ENCODE measurements around the gene PKIB. TPM values are rescaled to one million over a fixed set of nuclear protein-coding genes. Genes with fewer than 3 reads are reported as not detected.

Gene PKIB
- total RNA-seq, 2 donors from 2014 or later = 46.0 to 56.1 TPM

DNA sequence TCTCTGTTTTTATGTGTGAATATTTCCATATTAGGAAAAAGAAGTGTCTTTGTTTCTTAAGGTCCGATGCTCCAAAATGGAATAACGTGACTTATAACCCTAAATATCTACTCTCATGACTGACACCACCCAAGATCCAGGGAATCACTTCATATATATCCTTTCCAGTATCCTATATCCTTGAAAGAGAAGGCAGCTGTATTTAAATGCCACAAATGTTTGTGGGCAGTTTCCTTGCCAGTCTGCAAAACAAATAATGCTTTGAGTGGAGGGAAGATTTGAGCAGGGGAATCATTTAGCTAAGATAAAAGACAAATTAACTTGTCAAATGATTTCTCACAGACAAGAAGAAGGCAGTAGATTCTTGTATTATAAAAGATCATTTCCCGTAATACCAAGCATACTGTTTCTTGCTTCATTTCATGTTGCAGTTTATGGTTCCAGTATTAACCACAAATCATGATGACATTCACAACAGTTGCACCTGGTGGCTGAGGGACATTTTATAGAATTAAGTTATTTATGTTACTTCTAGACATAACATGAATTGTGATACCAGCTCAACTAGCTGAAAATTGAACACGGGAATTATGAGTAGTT is 139.3 kb downstream of the PKIB start:
- peaks cover 35% of the 10 kb centered on the region for H3K9me3 Mint-ChIP-seq
- H3K36me3 ChIP-seq (ENCODE audit: control insufficient read depth, insufficient read depth, low read length) = no peaks in the 10 kb centered on the region
- peaks cover 6% of the 10 kb centered on the region for H3K36me3 Mint-ChIP-seq (ENCODE audit: low read depth)
- no peak for DNase-seq
- WGBS, 2 experiments (ENCODE audit: insufficient coverage in 1 of 2, insufficient read length in 1 of 2) = 99% methylated on average over 3 of the region's 4 CpGs; no CpG with 5 or more reads in 1 of the 2 experiments
- H3K4me1 ChIP-seq (ENCODE audit: control insufficient read depth, insufficient read depth, low read length) = no peaks in the 10 kb centered on the region
- no peak overlapping the region for H3K27ac Mint-ChIP-seq
- no peak overlapping the region for H3K9ac ChIP-seq (ENCODE audit: extremely low read depth, low read length, poor library complexity, severe bottlenecking)
- H3K27me3 Mint-ChIP-seq (ENCODE audit: insufficient read depth) = peaks cover 58% of the 10 kb centered on the region
- H3K4me3 ChIP-seq (ENCODE audit: low read length) = peak overlapping the region; percentile 66
- no peaks in the 10 kb centered on the region for H3K27me3 ChIP-seq (ENCODE audit: control insufficient read depth, insufficient read depth, low read length, poor library complexity, severe bottlenecking)
- TF ChIP-seq, protein P1, sequence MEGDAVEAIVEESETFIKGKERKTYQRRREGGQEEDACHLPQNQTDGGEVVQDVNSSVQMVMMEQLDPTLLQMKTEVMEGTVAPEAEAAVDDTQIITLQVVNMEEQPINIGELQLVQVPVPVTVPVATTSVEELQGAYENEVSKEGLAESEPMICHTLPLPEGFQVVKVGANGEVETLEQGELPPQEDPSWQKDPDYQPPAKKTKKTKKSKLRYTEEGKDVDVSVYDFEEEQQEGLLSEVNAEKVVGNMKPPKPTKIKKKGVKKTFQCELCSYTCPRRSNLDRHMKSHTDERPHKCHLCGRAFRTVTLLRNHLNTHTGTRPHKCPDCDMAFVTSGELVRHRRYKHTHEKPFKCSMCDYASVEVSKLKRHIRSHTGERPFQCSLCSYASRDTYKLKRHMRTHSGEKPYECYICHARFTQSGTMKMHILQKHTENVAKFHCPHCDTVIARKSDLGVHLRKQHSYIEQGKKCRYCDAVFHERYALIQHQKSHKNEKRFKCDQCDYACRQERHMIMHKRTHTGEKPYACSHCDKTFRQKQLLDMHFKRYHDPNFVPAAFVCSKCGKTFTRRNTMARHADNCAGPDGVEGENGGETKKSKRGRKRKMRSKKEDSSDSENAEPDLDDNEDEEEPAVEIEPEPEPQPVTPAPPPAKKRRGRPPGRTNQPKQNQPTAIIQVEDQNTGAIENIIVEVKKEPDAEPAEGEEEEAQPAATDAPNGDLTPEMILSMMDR (conservative IDR thresholded peaks at IDR 0.05) = no peak
- H3K9me3 ChIP-seq (ENCODE audit: control insufficient read depth, low read length) = peaks cover 29% of the 10 kb centered on the region
- H3K4me1 Mint-ChIP-seq = peaks cover 16% of the 10 kb centered on the region
- no peak overlapping the region for H3K4me3 Mint-ChIP-seq
- no peak overlapping the region for H3K27ac ChIP-seq (ENCODE audit: low read depth, low read length)

DNA sequence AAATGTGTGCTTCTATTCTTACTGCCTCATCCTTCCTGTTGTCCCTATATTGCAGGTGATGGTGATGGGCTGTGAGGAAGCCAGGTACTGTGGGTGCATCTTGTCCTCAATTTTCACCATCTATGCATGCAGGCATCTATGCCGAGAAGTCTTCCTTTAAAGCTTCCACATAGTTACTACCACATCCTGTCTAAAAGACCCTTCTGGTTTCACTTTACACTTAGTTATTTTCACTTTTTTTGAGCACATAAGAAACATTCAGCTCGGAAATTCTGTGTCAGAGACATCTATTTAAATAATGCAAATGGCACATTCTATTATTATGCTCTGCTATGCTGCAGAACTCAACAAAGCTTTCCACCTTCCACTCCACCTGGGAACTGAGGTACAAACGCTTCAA is 141.1 kb downstream of the PKIB start:
- no peaks in the 10 kb centered on the region for H3K4me1 ChIP-seq (ENCODE audit: control insufficient read depth, insufficient read depth, low read length)
- 79 to 86% methylated on average over 2 to 3 of the region's 3 CpGs for WGBS, 2 experiments (ENCODE audit: insufficient coverage in 1 of 2, insufficient read length in 1 of 2)
- peaks cover 11% of the 10 kb centered on the region for H3K36me3 Mint-ChIP-seq (ENCODE audit: low read depth)
- no peak for DNase-seq
- H3K27ac Mint-ChIP-seq = no peak overlapping the region
- H3K4me3 Mint-ChIP-seq = no peak overlapping the region
- no peaks in the 10 kb centered on the region for H3K27me3 ChIP-seq (ENCODE audit: control insufficient read depth, insufficient read depth, low read length, poor library complexity, severe bottlenecking)
- H3K27ac ChIP-seq (ENCODE audit: low read depth, low read length) = no peak overlapping the region
- TF ChIP-seq, protein P1 (conservative IDR thresholded peaks at IDR 0.05) = no peak
- no peak overlapping the region for H3K9ac ChIP-seq (ENCODE audit: extremely low read depth, low read length, poor library complexity, severe bottlenecking)
- H3K9me3 ChIP-seq (ENCODE audit: control insufficient read depth, low read length) = peaks cover 34% of the 10 kb centered on the region
- peaks cover 65% of the 10 kb centered on the region for H3K27me3 Mint-ChIP-seq (ENCODE audit: insufficient read depth)
- peaks cover 12% of the 10 kb centered on the region for H3K4me1 Mint-ChIP-seq
- peaks cover 49% of the 10 kb centered on the region for H3K9me3 Mint-ChIP-seq
- H3K4me3 ChIP-seq (ENCODE audit: low read length) = no peak overlapping the region
- H3K36me3 ChIP-seq (ENCODE audit: control insufficient read depth, insufficient read depth, low read length) = no peaks in the 10 kb centered on the region

DNA sequence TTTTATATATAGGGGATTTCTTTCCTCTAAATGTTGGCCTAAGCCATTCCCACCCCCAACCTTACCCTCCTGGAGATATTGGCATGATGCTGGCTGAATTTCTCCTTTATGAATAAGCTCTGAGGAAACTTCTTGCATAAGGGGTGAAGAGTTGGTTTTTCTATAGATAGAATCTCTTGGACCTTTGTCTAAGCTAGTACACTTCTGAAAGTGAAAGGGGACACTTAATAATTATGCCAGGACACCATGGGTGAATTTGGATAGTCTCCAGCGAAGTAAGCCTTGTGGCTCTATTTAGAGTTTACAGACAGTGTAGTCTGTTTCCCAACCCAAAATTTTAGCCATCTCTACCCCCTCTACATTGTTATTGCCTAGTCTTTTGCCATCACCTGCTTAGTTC is 142.3 kb downstream of the PKIB start:
- Histone ChIP-seq H3K9me3 (ENCODE audit: control insufficient read depth, low read length) (peaks cover 34% of the 10 kb centered on the region), H3K36me3 (ENCODE audit: control insufficient read depth, insufficient read depth, low read length) (no peaks in the 10 kb centered on the region), H3K4me1 (ENCODE audit: control insufficient read depth, insufficient read depth, low read length) (no peaks in the 10 kb centered on the region), H3K9ac (ENCODE audit: extremely low read depth, low read length, poor library complexity, severe bottlenecking) (no peak overlapping the region), H3K27me3 (ENCODE audit: control insufficient read depth, insufficient read depth, low read length, poor library complexity, severe bottlenecking) (no peaks in the 10 kb centered on the region), H3K27ac (ENCODE audit: low read depth, low read length) (no peak overlapping the region), H3K4me3 (ENCODE audit: low read length) (no peak overlapping the region)
- no peak for DNase-seq
- Mint-ChIP-seq H3K27ac (no peak overlapping the region), H3K9me3 (peaks cover 54% of the 10 kb centered on the region), H3K4me3 (no peak overlapping the region), H3K27me3 (ENCODE audit: insufficient read depth) (peaks cover 69% of the 10 kb centered on the region), H3K4me1 (peaks cover 9% of the 10 kb centered on the region), H3K36me3 (ENCODE audit: low read depth) (peaks cover 11% of the 10 kb centered on the region)
- 48% methylated on average over 1 of the region's 1 CpG; no CpG with 5 or more reads in 1 of the 2 experiments for WGBS, 2 experiments (ENCODE audit: insufficient coverage in 1 of 2, insufficient read length in 1 of 2)
- TF ChIP-seq, protein P1 (conservative IDR thresholded peaks at IDR 0.05) = no peak
